Measurements from ENCODE around the gene CACNB1.

Gene CACNB1

DNA sequence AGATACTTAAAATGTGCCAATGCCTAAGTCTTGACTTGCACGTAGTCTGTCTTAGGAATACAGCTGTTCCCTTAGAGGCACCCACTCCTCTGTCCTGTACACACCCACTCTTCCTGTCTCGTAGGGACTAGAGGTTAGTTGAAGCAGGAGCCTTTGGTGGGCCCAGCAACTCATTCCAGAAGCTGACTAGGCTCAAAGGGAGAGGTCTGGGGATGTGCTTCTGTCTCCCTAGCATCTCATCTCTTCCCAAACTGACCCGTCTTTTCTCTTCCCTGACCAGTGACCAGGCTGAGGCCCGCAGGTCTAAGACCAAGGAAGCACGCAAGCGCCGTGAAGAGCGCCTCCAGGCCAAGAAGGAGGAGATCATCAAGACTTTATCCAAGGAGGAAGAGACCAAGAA is 6.8 kb upstream of the CACNB1 start:
- no peak for DNase-seq (ENCODE audit: low read depth in 2 of 3, low spot score in 2 of 3)

GRCh38 chr17:39200957-39201510 is 3.6 kb upstream of the CACNB1 start:
- no peak for DNase-seq (ENCODE audit: low read depth in 2 of 3, low spot score in 2 of 3)

GRCh38 chr17:39200070-39200879 is 2.8 kb upstream of the CACNB1 start, which contains the start of gene RPL19:
Gene RPL19, plus strand, starts transcription at chr17:39200283. Its CDS starts 62 bp downstream, at chr17:39200345.
- peak; percentile 59 to 72 (median 67) for DNase-seq (ENCODE audit: low read depth in 2 of 3, low spot score in 2 of 3)

DNA sequence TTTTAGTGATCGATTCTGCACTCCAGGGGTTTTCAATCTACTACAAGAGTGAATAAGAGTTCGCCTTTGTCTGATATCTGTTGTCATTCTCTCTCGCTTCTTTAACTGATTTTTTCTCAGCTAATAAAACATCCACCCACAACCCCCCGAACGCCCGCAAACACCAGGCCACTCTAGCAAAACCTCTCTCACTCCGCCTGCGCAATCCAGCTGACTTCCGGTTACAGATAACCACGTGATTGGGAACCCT is 2.3 kb upstream of the CACNB1 start:
- DNase-seq (ENCODE audit: low read depth in 2 of 3, low spot score in 2 of 3): peak in 2 of 3 experiments; percentile 64 to 68

GRCh38 chr17:39198186-39198566 is 707 bp upstream of the CACNB1 start:
- no peak for DNase-seq (ENCODE audit: low read depth in 2 of 3, low spot score in 2 of 3)

- DNase-seq (ENCODE audit: low read depth in 2 of 3, low spot score in 2 of 3): no peak
Observed at GRCh38 chr17:39196808-39197291, 619 bp downstream of the CACNB1 start.

DNA sequence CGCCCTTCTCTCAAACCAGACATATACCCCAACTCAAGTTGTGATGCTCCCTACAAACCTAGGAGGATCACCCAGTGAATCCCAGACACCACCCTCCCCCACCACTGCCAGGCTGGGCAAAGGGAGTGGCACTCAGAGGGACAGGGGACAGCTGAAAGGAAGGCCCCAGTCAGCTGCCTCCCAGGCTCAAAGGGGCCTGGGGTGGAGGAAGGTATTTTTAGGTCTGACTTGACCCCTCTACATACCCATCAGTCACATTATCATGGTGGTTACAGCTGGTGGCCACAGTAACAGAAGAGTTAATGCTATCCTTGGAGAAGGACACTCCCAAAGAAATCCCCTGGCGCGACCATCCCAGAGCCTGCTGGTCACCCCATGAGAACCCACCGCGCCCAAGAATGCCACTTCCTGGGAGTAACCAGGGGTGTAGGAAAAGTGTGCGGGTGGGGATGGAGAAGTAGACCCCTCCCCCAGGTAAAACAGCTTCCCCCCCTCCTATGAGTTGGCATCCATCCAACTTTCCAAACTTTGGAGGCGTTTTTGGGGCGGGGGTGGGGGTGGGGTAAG is 1.1 kb downstream of the CACNB1 start:
- no peak for DNase-seq (ENCODE audit: low read depth in 2 of 3, low spot score in 2 of 3)

- DNase-seq (ENCODE audit: low read depth in 2 of 3, low spot score in 2 of 3): no peak
Observed at GRCh38 chr17:39195568-39196160, 1.8 kb downstream of the CACNB1 start.

DNA sequence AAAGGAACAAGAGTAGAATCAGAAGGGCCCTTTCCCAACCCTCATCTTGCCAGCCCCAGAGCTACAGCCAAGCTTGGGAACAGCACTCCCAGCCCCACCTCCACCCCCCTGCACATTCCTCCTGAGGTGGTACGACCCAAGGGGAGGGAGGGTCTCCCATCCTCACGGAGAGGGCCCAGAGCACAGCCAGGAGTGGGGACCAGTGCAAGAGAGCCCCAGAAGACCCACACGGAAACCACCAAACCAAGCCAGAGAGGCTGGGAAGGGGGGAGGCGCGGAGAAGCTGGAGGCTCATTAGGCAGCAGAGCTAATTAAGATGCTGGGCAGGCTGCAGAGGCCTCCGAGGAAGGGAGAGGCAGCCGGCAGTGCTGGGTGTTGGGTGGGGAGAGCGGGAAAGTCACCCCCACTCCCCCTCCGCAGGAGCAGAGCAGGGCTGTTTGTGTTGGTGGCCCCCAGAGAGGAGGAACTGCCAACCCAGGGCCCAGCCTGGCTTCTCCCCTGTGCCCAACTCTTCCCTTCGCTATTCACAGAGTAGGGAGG is 2.4 kb downstream of the CACNB1 start:
- DNase-seq (ENCODE audit: low read depth in 2 of 3, low spot score in 2 of 3): no peak

- no peak for DNase-seq (ENCODE audit: low read depth in 2 of 3, low spot score in 2 of 3)
Observed at GRCh38 chr17:39194089-39194984, 3.1 kb downstream of the CACNB1 start.

GRCh38 chr17:39193346-39193745 is 4.1 kb downstream of the CACNB1 start:
- no peak for DNase-seq (ENCODE audit: low read depth in 2 of 3, low spot score in 2 of 3)

- DNase-seq (ENCODE audit: low read depth in 2 of 3, low spot score in 2 of 3): no peak
Observed at GRCh38 chr17:39192901-39193300, 4.6 kb downstream of the CACNB1 start.

DNA sequence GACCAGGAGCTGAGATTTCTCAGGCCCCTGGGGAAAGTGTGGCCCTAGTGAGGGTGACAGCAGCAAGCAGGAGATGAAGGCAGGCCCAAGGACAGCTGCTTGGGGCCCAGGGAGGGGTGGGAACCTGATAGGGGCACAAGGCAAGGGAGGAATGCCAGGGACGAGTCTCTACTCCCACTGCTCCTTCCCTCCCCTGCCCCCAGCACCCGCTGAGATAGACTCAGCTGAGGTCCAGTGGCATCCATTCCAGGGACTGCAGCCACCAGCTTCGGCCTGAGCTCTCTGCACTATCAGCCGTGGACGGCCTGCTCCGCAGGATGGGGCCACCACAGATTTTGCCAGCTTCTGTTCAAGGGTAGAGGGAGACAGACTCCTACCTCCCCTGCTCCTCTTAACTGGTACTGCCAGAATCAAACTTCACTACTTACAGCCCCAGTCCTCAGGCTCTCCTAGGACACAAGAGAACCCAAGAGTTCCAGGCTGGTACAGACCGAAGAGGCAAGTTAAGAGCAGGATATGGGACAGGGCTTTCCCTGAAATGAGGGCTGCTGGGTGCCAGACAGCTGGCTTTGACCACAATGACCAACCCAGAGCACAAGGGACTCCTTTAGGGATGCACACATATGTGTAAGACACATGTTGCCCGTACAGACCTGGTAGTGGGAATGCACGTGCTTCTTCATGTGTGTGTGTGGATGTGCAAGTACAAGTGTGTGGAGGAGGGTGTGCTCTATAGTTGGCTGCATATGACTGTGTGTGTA is 5.5 kb downstream of the CACNB1 start:
- DNase-seq (ENCODE audit: low read depth in 2 of 3, low spot score in 2 of 3): no peak

GRCh38 chr17:39187152-39187830 is 10.2 kb downstream of the CACNB1 start:
- no peak for DNase-seq (ENCODE audit: low read depth in 2 of 3, low spot score in 2 of 3)

- DNase-seq (ENCODE audit: low read depth in 2 of 3, low spot score in 2 of 3): no peak
Observed at GRCh38 chr17:39186481-39187002, 10.9 kb downstream of the CACNB1 start.

- no peak for DNase-seq (ENCODE audit: low read depth in 2 of 3, low spot score in 2 of 3)
Observed at GRCh38 chr17:39183720-39184119, 13.7 kb downstream of the CACNB1 start.

DNA sequence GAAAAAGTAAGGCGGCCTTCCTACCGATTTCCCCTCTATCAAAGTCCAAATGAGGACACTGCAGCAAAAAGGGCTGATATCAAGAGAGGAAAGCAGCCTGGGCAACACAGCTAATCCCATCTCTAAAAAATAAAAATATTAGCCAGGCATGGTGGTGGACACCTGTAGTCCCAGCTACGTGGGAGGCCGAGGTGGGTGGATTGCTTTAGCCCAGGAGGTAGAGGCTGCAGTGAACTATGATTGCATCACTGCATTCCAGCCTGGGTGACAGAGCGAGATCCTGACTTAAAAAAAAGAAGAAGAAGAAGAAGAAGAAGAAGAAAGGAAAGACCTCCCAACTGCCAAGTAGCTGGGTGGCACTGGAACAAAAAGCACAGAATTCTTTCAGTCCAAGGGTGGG is 14.4 kb downstream of the CACNB1 start:
- no peak for DNase-seq (ENCODE audit: low read depth in 2 of 3, low spot score in 2 of 3)

- DNase-seq (ENCODE audit: low read depth in 2 of 3, low spot score in 2 of 3): no peak
Observed at GRCh38 chr17:39181303-39181702, 16.2 kb downstream of the CACNB1 start.

DNA sequence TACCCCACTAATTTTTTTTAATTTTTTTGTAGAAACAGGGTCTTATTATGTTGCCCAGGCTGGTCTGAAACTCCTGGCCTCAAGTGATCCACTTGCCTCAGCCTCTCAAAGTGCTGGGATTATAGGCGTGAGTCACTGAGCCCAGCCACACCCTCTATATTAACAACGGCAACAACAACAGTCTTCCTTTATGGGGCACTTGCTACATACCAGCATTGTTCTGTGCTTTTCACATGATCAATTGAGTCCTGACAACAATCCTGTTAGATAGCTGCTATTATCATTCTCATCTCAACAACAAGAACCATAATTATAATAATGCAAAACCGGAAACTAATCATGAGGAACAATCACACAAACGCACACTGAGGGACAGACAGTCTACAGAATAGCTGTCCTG is 18.9 kb downstream of the CACNB1 start:
- no peak for DNase-seq (ENCODE audit: low read depth in 2 of 3, low spot score in 2 of 3)
